Keratinocyte (primary cell): ENCODE results near the gene HNRNPA2B1. TPM values are rescaled to one million over a fixed set of nuclear protein-coding genes. Genes with fewer than 3 reads are reported as not detected.

Source experiments
- DNase-seq: peaks from one replicate; pipeline ENCODE4 v3.0.0-alpha.2; 2011; ENCODE audit warnings: low read depth, missing footprints, low spot score
- FAIRE-seq: peaks from 2 replicates; lab custom pipeline; 2011; peaks lifted over from hg19 to GRCh38; lab: Jason Lieb, UNC
- H2AFZ ChIP-seq: 2 replicates; pipeline ENCODE4 v1.6.0; 2012; ENCODE audit warnings: low read length, control low read depth, inconsistent platforms; ENCODE audit not compliant: control insufficient read depth
- H3K27ac ChIP-seq: 2 replicates; pipeline ENCODE4 v1.5.1; 2011; ENCODE audit warnings: low read length; ENCODE audit not compliant: control insufficient read depth, insufficient read depth
- H3K27me3 ChIP-seq: 3 replicates; pipeline ENCODE4 v1.6.0; 2011; ENCODE audit warnings: low read length; ENCODE audit not compliant: control insufficient read depth, insufficient read depth; ENCODE audit errors: extremely low read depth
- H3K36me3 ChIP-seq, 2 experiments: 2 replicates in 1 of 2; 3 replicates in 1 of 2; pipeline ENCODE4 v1.5.1; 2011; ENCODE audit warnings: low read length in 2 of 2, mild to moderate bottlenecking in 1 of 2; ENCODE audit not compliant: control insufficient read depth in 2 of 2, insufficient read depth in 2 of 2; ENCODE audit errors: extremely low read depth in 1 of 2
- H3K4me1 ChIP-seq: 3 replicates; pipeline ENCODE4 v1.5.1; 2011; ENCODE audit warnings: low read length; ENCODE audit not compliant: control insufficient read depth, insufficient read depth; ENCODE audit errors: extremely low read depth
- H3K4me2 ChIP-seq: 3 replicates; pipeline ENCODE4 v1.6.0; 2011; ENCODE audit warnings: low read depth, low read length; ENCODE audit not compliant: control insufficient read depth, insufficient read depth; ENCODE audit errors: extremely low read depth
- H3K4me3 ChIP-seq, 3 experiments: fragments of 200-600 bp in 1 of 3; sonication (generic) in 1 of 3; 2 replicates in 2 of 3; 3 replicates in 1 of 3; pipeline ENCODE4 v1.5.1; 2011 to 2016; ENCODE audit warnings: low read length in 3 of 3, mild to moderate bottlenecking in 3 of 3, control low read depth in 2 of 3, inconsistent platforms in 1 of 3, low read depth in 1 of 3, mixed read lengths in 1 of 3, mixed run types in 1 of 3, moderate library complexity in 1 of 3; ENCODE audit not compliant: control insufficient read depth in 2 of 3, insufficient read depth in 2 of 3; ENCODE audit errors: extremely low read depth in 1 of 3
- H3K79me2 ChIP-seq: 2 replicates; pipeline ENCODE4 v1.6.0; 2012; ENCODE audit warnings: low read length; ENCODE audit not compliant: control insufficient read depth, insufficient read depth
- H3K9ac ChIP-seq: 3 replicates; pipeline ENCODE4 v1.6.0; 2011; ENCODE audit warnings: low read length; ENCODE audit not compliant: control insufficient read depth, insufficient read depth; ENCODE audit errors: extremely low read depth
- H3K9me1 ChIP-seq: 3 replicates; pipeline ENCODE4 v1.6.0; 2011; ENCODE audit warnings: low read length; ENCODE audit not compliant: control insufficient read depth, insufficient read depth; ENCODE audit errors: extremely low read depth
- H3K9me3 ChIP-seq: 2 replicates; pipeline ENCODE4 v1.5.1; 2012; ENCODE audit warnings: low read depth, low read length; ENCODE audit not compliant: control insufficient read depth
- H4K20me1 ChIP-seq: 3 replicates; pipeline ENCODE4 v1.6.0; 2011; ENCODE audit warnings: low read length; ENCODE audit not compliant: control insufficient read depth, insufficient read depth; ENCODE audit errors: extremely low read depth
- CTCF ChIP-seq, 3 experiments: IDR thresholded peaks in 1 of 3; conservative IDR thresholded peaks in 1 of 3; optimal IDR thresholded peaks in 1 of 3; 2 replicates in 2 of 3; 3 replicates in 1 of 3; pipeline versions ENCODE3 to v1.5.1; 2011; ENCODE audit warnings: low read length in 3 of 3, mild to moderate bottlenecking in 3 of 3, moderate library complexity in 2 of 3, control low read depth in 1 of 3, inconsistent platforms in 1 of 3; ENCODE audit not compliant: insufficient read depth in 2 of 3; ENCODE audit errors: extremely low read depth in 1 of 3
- EZH2 ChIP-seq: IDR thresholded peaks from one replicate; pipeline ENCODE4 v1.6.1; 2012; ENCODE audit warnings: inconsistent platforms, mild to moderate bottlenecking, low read length, moderate library complexity
- dilution Hi-C: fragments of 300-500 bp; cut with MboI; formaldehyde crosslinking; loops from one replicate; pipeline ENCODE4 v1.7.0; 2020; ENCODE audit warnings: low sequenced_read_pairs; ENCODE audit not compliant: extremely low pct_ligation_motif_present
- polyA plus RNA-seq, 5 experiments: library from polyadenylated mRNA; depleted of rRNA in 3 of 5; stranded (reverse) in 3 of 5; stranded (forward) in 1 of 5; unstranded in 1 of 5; fragments of >200 nt; gene quantifications; 1 replicate in 1 of 5; 2 replicates in 3 of 5; 3 replicates in 1 of 5; pipeline versions ENCODE4 v1.2.1 to v1.2.3, GENCODE V29; 2011 to 2012; ENCODE audit warnings: missing spikeins in 2 of 5, low read depth in 1 of 5, low replicate concordance in 1 of 5

Gene HNRNPA2B1
- polyA plus RNA-seq, 1 donor (not counting 4 experiments of a cell fraction or from before 2014, with no cell fraction given) = 511 TPM

GRCh38 chr7:26183545-26184280, 16.8 kb downstream of the HNRNPA2B1 start:
- peaks cover 5% of the 10 kb centered on the region for H4K20me1 ChIP-seq
- dilution Hi-C loops = no loop called here
- no peak for FAIRE-seq
- no peak overlapping the region for H3K4me3 ChIP-seq
- H3K9me1 ChIP-seq = no peaks in the 10 kb centered on the region
- no peaks in the 10 kb centered on the region for H3K9me3 ChIP-seq
- H3K27me3 ChIP-seq = no peaks in the 10 kb centered on the region
- no peaks in the 10 kb centered on the region for H3K79me2 ChIP-seq
- H3K4me1 ChIP-seq = no peaks in the 10 kb centered on the region
- H3K9ac ChIP-seq = no peak overlapping the region
- peaks cover 10 to 16% of the 10 kb centered on the region in 2 experiments for H3K36me3 ChIP-seq
- TF ChIP-seq CTCF (optimal IDR thresholded peaks at IDR 0.05 in 1 of 3, IDR thresholded peaks at IDR 0.05 in 1 of 3, conservative IDR thresholded peaks at IDR 0.05 in 1 of 3; ENCODE audit: extremely low read depth in 1 of 3, insufficient read depth in 2 of 3, low read length in 3 of 3) (no peak), EZH2 (no peak)
- no peak overlapping the region for H3K4me2 ChIP-seq
- no peak overlapping the region for H2AFZ ChIP-seq
- no peak overlapping the region for H3K27ac ChIP-seq
- DNase-seq = no peak

GRCh38 chr7:26182706-26183105, 17.8 kb downstream of the HNRNPA2B1 start:
- Histone ChIP-seq H2AFZ (no peak overlapping the region), H3K9ac (no peak overlapping the region), H3K4me3 (no peak overlapping the region), H3K36me3 (peaks cover 2 to 5% of the 10 kb centered on the region in 2 experiments), H3K9me3 (no peaks in the 10 kb centered on the region), H3K4me1 (no peaks in the 10 kb centered on the region), H3K27me3 (no peaks in the 10 kb centered on the region), H3K9me1 (no peaks in the 10 kb centered on the region), H3K4me2 (no peak overlapping the region), H3K27ac (no peak overlapping the region), H3K79me2 (no peaks in the 10 kb centered on the region), H4K20me1 (peaks cover 8% of the 10 kb centered on the region)
- FAIRE-seq (no peak), DNase-seq (no peak)
- TF ChIP-seq EZH2 = no peak
- no peak for TF ChIP-seq CTCF (optimal IDR thresholded peaks at IDR 0.05 in 1 of 3, IDR thresholded peaks at IDR 0.05 in 1 of 3, conservative IDR thresholded peaks at IDR 0.05 in 1 of 3; ENCODE audit: extremely low read depth in 1 of 3, insufficient read depth in 2 of 3, low read length in 3 of 3)
- dilution Hi-C loops = no loop called here
